ENCODE results near the gene FUNDC2. TPM values are rescaled to one million over a fixed set of nuclear protein-coding genes. Genes with fewer than 3 reads are reported as not detected.

Gene FUNDC2
- total and polyA plus RNA-seq, 10 of the 15 experiments (the other 5 are each of a cell fraction or from before 2014, with no cell fraction given): 70.5 to 353 (median 165) TPM

DNA sequence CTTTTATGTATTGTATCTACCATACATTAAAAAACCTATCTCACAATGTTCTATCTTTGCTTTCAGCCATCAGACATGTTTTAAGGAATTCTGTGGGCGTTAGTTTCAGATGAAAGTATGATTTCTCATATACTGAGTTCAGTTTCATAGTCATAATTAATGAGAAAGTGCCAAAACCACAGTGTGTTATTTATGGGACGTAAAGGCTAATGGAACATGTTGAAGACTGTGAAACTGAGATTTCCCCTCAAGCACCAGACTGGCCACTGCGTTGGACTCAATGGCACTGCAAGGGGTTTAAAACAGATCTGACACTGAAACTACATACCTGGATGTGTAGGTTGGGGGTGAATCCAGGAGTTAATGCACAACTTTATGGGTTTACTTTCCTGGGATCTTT, 36.1 kb upstream of the FUNDC2 start (continued):
- TF ChIP-seq, protein P1, sequence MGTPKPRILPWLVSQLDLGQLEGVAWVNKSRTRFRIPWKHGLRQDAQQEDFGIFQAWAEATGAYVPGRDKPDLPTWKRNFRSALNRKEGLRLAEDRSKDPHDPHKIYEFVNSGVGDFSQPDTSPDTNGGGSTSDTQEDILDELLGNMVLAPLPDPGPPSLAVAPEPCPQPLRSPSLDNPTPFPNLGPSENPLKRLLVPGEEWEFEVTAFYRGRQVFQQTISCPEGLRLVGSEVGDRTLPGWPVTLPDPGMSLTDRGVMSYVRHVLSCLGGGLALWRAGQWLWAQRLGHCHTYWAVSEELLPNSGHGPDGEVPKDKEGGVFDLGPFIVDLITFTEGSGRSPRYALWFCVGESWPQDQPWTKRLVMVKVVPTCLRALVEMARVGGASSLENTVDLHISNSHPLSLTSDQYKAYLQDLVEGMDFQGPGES (IDR thresholded peaks at IDR 0.05): no peak
- TF ChIP-seq, protein P2, sequence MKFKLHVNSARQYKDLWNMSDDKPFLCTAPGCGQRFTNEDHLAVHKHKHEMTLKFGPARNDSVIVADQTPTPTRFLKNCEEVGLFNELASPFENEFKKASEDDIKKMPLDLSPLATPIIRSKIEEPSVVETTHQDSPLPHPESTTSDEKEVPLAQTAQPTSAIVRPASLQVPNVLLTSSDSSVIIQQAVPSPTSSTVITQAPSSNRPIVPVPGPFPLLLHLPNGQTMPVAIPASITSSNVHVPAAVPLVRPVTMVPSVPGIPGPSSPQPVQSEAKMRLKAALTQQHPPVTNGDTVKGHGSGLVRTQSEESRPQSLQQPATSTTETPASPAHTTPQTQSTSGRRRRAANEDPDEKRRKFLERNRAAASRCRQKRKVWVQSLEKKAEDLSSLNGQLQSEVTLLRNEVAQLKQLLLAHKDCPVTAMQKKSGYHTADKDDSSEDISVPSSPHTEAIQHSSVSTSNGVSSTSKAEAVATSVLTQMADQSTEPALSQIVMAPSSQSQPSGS (IDR thresholded peaks at IDR 0.05; ENCODE audit: low read length): peak; percentile 59
- TF ChIP-seq BHLHE40 (IDR thresholded peaks at IDR 0.05; ENCODE audit: borderline replicate concordance in 1 of 2, low read depth in 2 of 2, low read length in 1 of 2): peak in 1 of 2 experiments; percentile 36; a peak in 1 of 4 replicates
- peak; percentile 40; the same call in 1 of the 2 replicates for TF ChIP-seq CBFB (IDR thresholded peaks at IDR 0.05; ENCODE audit: low read depth)
- peak; percentile 81 for TF ChIP-seq NFIC (IDR thresholded peaks at IDR 0.05; ENCODE audit: low read depth, low read length)
- TF ChIP-seq MEF2A (IDR thresholded peaks at IDR 0.05; ENCODE audit: insufficient read depth, low read depth, low read length): peak; percentile 75
- TF ChIP-seq TCF3 (IDR thresholded peaks at IDR 0.05; ENCODE audit: borderline replicate concordance, insufficient read depth, low read depth, low read length): no peak
- TF ChIP-seq CREB1 (IDR thresholded peaks at IDR 0.05; ENCODE audit: low read depth): no peak
- peak; percentile 78 for TF ChIP-seq BCL11A (IDR thresholded peaks at IDR 0.05; ENCODE audit: low read depth, low read length)
- TF ChIP-seq, protein P3, sequence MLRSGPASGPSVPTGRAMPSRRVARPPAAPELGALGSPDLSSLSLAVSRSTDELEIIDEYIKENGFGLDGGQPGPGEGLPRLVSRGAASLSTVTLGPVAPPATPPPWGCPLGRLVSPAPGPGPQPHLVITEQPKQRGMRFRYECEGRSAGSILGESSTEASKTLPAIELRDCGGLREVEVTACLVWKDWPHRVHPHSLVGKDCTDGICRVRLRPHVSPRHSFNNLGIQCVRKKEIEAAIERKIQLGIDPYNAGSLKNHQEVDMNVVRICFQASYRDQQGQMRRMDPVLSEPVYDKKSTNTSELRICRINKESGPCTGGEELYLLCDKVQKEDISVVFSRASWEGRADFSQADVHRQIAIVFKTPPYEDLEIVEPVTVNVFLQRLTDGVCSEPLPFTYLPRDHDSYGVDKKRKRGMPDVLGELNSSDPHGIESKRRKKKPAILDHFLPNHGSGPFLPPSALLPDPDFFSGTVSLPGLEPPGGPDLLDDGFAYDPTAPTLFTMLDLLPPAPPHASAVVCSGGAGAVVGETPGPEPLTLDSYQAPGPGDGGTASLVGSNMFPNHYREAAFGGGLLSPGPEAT (IDR thresholded peaks at IDR 0.05; ENCODE audit: low read depth): peak; percentile 45; the same call in 1 of the 2 replicates
- TF ChIP-seq TBL1XR1 (IDR thresholded peaks at IDR 0.05; ENCODE audit: low read depth, low read length): no peak
